Measurements from ENCODE around the gene PGP. TPM values are rescaled to one million over a fixed set of nuclear protein-coding genes. Genes with fewer than 3 reads are reported as not detected.

PGP gene
- total RNA-seq, 1 donor: 14.1 TPM

DNA sequence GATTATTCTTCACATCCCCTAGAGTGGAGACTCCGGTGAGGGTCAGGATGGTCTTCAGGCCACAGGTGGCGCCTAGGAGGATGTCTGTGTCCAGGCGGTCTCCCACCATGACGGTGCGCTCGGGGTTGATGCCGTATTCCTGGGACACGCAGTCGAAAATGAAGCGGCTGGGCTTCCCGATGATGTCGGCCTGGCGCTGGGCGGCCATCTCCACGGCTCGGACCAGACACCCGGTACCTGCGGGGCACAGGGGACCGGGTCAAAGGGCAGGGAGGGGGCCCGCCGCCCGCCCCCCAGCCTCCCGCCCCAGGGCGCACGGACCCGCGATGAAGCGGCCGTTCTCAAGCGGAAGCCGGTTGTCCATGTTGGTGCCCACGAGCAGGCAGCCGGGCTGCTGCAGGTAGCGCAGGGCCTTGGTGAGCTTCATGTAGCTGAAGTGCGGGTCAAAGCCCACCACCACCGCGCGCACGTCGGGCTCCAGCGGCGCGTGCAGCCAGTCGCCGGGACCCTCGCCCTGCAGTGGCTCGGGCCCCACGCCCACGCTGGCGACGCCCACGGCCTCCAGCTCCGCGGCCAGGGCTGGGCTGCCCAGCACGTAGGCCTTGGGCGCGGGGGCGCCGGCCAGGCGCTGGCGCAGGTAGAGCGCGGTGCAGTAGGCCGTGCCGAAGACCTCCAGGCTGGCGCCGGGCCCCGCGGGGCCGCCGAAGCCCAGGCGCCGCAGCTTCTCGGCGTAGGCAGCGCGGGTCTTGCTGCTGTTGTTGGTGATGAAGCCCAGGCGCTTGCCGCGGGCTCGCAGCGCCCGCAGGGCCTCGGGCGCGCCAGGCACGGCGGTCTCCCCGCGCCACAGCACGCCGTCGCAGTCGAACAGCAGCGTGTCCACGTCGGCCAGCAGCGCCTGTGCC, 572 bp downstream of the PGP start:
- H3K9me3 ChIP-seq (ENCODE audit: low read depth, low read length): no peaks in the 10 kb centered on the region
- peak overlapping the region; percentile 80 for H3K4me3 ChIP-seq (ENCODE audit: insufficient read depth, low read length)
- H3K4me2 ChIP-seq (ENCODE audit: insufficient read depth, low read length): peak overlapping the region; percentile 75
- peaks cover 5% of the 10 kb centered on the region for H3K36me3 ChIP-seq (ENCODE audit: insufficient read depth, low read length)
- H3K79me2 ChIP-seq (ENCODE audit: insufficient read depth, low read length): peaks cover 28% of the 10 kb centered on the region
- peak; percentile 92 for DNase-seq (ENCODE audit: insufficient read length, low spot score, missing footprints)
- peaks cover 17% of the 10 kb centered on the region for H3K4me1 ChIP-seq (ENCODE audit: insufficient read depth, low read length)
- peak overlapping the region; percentile 53 for H3K27ac ChIP-seq (ENCODE audit: low read depth, low read length)
- no peaks in the 10 kb centered on the region for H3K27me3 ChIP-seq (ENCODE audit: insufficient read depth, low read length)
- H4K20me1 ChIP-seq (ENCODE audit: insufficient read depth, low read length): no peaks in the 10 kb centered on the region
- peak overlapping the region; percentile 65 for H2AFZ ChIP-seq (ENCODE audit: low read length)
- TF ChIP-seq, protein P1, sequence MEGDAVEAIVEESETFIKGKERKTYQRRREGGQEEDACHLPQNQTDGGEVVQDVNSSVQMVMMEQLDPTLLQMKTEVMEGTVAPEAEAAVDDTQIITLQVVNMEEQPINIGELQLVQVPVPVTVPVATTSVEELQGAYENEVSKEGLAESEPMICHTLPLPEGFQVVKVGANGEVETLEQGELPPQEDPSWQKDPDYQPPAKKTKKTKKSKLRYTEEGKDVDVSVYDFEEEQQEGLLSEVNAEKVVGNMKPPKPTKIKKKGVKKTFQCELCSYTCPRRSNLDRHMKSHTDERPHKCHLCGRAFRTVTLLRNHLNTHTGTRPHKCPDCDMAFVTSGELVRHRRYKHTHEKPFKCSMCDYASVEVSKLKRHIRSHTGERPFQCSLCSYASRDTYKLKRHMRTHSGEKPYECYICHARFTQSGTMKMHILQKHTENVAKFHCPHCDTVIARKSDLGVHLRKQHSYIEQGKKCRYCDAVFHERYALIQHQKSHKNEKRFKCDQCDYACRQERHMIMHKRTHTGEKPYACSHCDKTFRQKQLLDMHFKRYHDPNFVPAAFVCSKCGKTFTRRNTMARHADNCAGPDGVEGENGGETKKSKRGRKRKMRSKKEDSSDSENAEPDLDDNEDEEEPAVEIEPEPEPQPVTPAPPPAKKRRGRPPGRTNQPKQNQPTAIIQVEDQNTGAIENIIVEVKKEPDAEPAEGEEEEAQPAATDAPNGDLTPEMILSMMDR (IDR thresholded peaks at IDR 0.05; ENCODE audit: extremely low read depth, low read depth, low read length): no peak

DNA sequence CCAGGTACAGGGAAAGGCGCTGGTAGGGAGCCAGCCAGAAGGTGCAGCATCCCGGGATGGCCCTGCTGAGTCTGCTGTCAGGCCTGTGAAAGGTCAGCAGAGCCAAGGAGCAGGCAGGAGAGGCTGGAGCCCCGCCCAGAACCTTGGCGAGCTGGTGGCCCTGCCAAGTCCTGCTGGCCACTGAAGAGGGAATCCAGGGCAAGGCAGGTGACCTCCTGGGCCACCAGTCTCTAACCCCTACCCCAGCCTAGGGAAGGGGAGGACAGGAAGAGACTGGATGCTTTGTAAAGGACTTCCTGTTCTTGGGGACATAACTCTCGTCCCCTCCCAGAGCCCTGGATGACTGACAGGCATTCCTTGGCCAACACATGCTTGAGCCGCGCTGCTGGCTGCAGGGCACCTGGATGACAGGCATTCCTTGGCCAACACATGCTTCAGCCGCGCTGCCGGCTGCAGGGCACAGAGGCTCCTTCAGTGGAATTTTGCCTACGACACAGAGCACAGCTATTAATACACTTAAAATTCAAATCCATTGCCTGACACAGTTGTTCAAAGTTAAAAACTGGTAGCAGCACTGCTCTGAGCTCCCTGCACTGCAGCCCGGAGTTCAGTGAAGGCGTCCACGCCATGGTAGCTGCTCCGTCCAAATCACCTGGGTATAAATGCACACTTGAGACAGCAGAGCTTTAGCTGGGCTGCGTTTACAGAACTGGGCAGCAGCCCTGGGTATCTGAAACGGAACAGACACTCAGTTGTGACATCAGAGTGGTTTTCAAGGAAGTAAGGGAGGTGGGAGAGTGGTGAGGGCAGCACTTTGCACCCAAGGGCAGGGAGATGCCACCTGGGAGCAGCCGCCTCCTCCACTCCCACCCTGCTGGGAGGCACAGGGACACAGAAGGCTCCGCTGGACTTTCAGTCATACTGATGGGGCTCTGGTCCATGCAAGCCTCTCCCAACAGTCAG, 2.0 kb downstream of the PGP start:
- Histone ChIP-seq H3K9me3 (ENCODE audit: low read depth, low read length) (no peaks in the 10 kb centered on the region), H3K4me1 (ENCODE audit: insufficient read depth, low read length) (peaks cover 17% of the 10 kb centered on the region), H4K20me1 (ENCODE audit: insufficient read depth, low read length) (no peaks in the 10 kb centered on the region), H3K4me3 (ENCODE audit: insufficient read depth, low read length) (peak overlapping the region; percentile 80), H3K4me2 (ENCODE audit: insufficient read depth, low read length) (peak overlapping the region; percentile 75), H3K27ac (ENCODE audit: low read depth, low read length) (no peak overlapping the region), H3K79me2 (ENCODE audit: insufficient read depth, low read length) (peaks cover 33% of the 10 kb centered on the region), H2AFZ (ENCODE audit: low read length) (no peak overlapping the region), H3K27me3 (ENCODE audit: insufficient read depth, low read length) (no peaks in the 10 kb centered on the region), H3K36me3 (ENCODE audit: insufficient read depth, low read length) (peaks cover 12% of the 10 kb centered on the region)
- peak; percentile 94 for DNase-seq (ENCODE audit: insufficient read length, low spot score, missing footprints)
- TF ChIP-seq, protein P1 (IDR thresholded peaks at IDR 0.05; ENCODE audit: extremely low read depth, low read depth, low read length): no peak

DNA sequence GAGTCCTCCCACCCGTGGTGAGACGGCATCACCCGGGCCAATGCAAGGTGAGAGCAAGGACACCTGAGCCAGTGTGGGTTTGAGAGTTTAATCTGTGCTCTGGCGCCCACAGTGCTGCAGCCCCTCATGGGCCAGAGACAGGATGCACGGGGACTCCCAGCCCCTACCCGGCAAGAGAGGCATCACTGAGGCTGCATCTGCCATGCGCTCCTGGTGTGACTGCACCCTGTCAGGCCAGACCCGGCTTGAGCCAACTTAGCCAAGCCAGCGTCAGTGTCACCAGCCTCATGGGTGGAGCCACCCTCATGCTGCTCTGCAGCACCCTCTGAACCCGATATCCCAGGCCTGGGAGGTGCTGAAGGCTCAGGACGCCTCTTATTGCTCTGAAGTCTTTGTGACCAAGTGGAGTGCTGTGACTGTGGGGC, 2.7 kb downstream of the PGP start:
- TF ChIP-seq, protein P1 (IDR thresholded peaks at IDR 0.05; ENCODE audit: extremely low read depth, low read depth, low read length): no peak
- Histone ChIP-seq H3K4me1 (ENCODE audit: insufficient read depth, low read length) (peaks cover 17% of the 10 kb centered on the region), H3K79me2 (ENCODE audit: insufficient read depth, low read length) (peaks cover 39% of the 10 kb centered on the region), H3K27ac (ENCODE audit: low read depth, low read length) (no peak overlapping the region), H3K27me3 (ENCODE audit: insufficient read depth, low read length) (no peaks in the 10 kb centered on the region), H4K20me1 (ENCODE audit: insufficient read depth, low read length) (no peaks in the 10 kb centered on the region), H3K4me3 (ENCODE audit: insufficient read depth, low read length) (no peak overlapping the region), H2AFZ (ENCODE audit: low read length) (no peak overlapping the region), H3K9me3 (ENCODE audit: low read depth, low read length) (no peaks in the 10 kb centered on the region), H3K36me3 (ENCODE audit: insufficient read depth, low read length) (peaks cover 19% of the 10 kb centered on the region), H3K4me2 (ENCODE audit: insufficient read depth, low read length) (no peak overlapping the region)
- DNase-seq (ENCODE audit: insufficient read length, low spot score, missing footprints): no peak

All from osteoblast (primary cell).